Suprapubic skin (tissue), 4 donors: ENCODE results near the gene SASH1. TPM values are rescaled to one million over a fixed set of nuclear protein-coding genes. Genes with fewer than 3 reads are reported as not detected.
A peak's percentile ranks its signal among the peaks of the same experiment; 100 is the strongest.

Source experiments
- DNase-seq, 2 donors: peaks; one replicate each; pipeline ENCODE4 v3.0.0-alpha.2; 2019; ENCODE audit warnings: low spot score in 2 of 2
- H3K27ac ChIP-seq: fragments of 200-600 bp; sonication (generic); one replicate; pipeline ENCODE4 v1.5.1; 2019
- H3K27me3 ChIP-seq: fragments of 200-600 bp; sonication (generic); one replicate; pipeline ENCODE4 v1.5.1; 2019
- H3K36me3 ChIP-seq: fragments of 200-600 bp; sonication (generic); one replicate; pipeline ENCODE4 v1.5.1; 2019
- H3K4me1 ChIP-seq: fragments of 200-600 bp; sonication (generic); one replicate; pipeline ENCODE4 v1.5.1; 2019
- H3K4me3 ChIP-seq: fragments of 200-600 bp; sonication (generic); one replicate; pipeline ENCODE4 v1.5.1; 2019; ENCODE audit warnings: mild to moderate bottlenecking
- H3K9me3 ChIP-seq: fragments of 200-600 bp; sonication (generic); one replicate; pipeline ENCODE4 v1.5.1; 2019
- CTCF ChIP-seq, 2 donors: fragments of 200-600 bp in 1 of 2; fragments of 450-650 bp in 1 of 2; sonication (generic) in 1 of 2; IDR thresholded peaks; one replicate each; pipeline ENCODE4 v1.5.1; 2016 to 2019; ENCODE audit warnings: antibody characterized with exemption in 2 of 2, mild to moderate bottlenecking in 1 of 2, moderate library complexity in 1 of 2
- EP300 ChIP-seq: sonication (generic); formaldehyde crosslinking; IDR thresholded peaks from one replicate; pipeline ENCODE4 v1.6.1; 2017; ENCODE audit warnings: antibody characterized with exemption
- POLR2A ChIP-seq, 2 donors: fragments of 450-650 bp; IDR thresholded peaks; one replicate each; pipeline ENCODE4 v1.6.1; 2017; ENCODE audit warnings: antibody characterized with exemption in 2 of 2, mild to moderate bottlenecking in 2 of 2, moderate library complexity in 2 of 2
- POLR2AphosphoS5 ChIP-seq, 3 donors: sonication (generic); formaldehyde crosslinking; IDR thresholded peaks; one replicate each; pipeline ENCODE4 v1.6.1; 2017; ENCODE audit warnings: antibody characterized with exemption in 3 of 3
- WGBS: methylation state at CpG from one replicate; pipeline ENCODE4 v1.1.5; 2018; 5-methylcytosine and 5-hydroxymethylcytosine counted together
- total RNA-seq, 4 donors: library from RNA; depleted of rRNA; stranded (reverse); fragments of >200 nt; gene quantifications; one replicate each; pipeline ENCODE4 v1.1.0, GENCODE V29; 2016

The SASH1 gene
- total RNA-seq, 4 donors from 2014 or later: 59.1 to 139 (median 77.1) TPM

GRCh38 chr6:148596891-148597455, 254.3 kb downstream of the SASH1 start:
- Histone ChIP-seq H3K36me3 (no peaks in the 10 kb centered on the region), H3K27ac (no peak overlapping the region), H3K4me1 (peaks cover 6% of the 10 kb centered on the region), H3K4me3 (no peak overlapping the region), H3K27me3 (no peaks in the 10 kb centered on the region), H3K9me3 (no peaks in the 10 kb centered on the region)
- TF ChIP-seq EP300: no peak
- TF ChIP-seq CTCF (IDR thresholded peaks at IDR 0.05): no peak
- TF ChIP-seq POLR2A (IDR thresholded peaks at IDR 0.05): no peak
- TF ChIP-seq POLR2AphosphoS5 (IDR thresholded peaks at IDR 0.05): no peak
- 85% methylated on average over 3 of the region's 3 CpGs for WGBS
- DNase-seq: no peak

- WGBS: 44% methylated on average over 3 of the region's 3 CpGs
- TF ChIP-seq POLR2A (IDR thresholded peaks at IDR 0.05) (no peak), POLR2AphosphoS5 (IDR thresholded peaks at IDR 0.05) (no peak)
- DNase-seq: no peak
- H3K27ac ChIP-seq: peak overlapping the region; percentile 27
- no peaks in the 10 kb centered on the region for H3K36me3 ChIP-seq
- no peaks in the 10 kb centered on the region for H3K27me3 ChIP-seq
- peaks cover 2% of the 10 kb centered on the region for H3K4me1 ChIP-seq
- peaks cover 1% of the 10 kb centered on the region for H3K9me3 ChIP-seq
- H3K4me3 ChIP-seq: no peak overlapping the region
Observed at GRCh38 chr6:148598724-148599123, 256.1 kb downstream of the SASH1 start.

GRCh38 chr6:148599967-148600426, 257.4 kb downstream of the SASH1 start:
- Histone ChIP-seq H3K36me3 (no peaks in the 10 kb centered on the region), H3K4me3 (no peak overlapping the region), H3K9me3 (peaks cover 3% of the 10 kb centered on the region), H3K27me3 (no peaks in the 10 kb centered on the region), H3K27ac (no peak overlapping the region), H3K4me1 (no peaks in the 10 kb centered on the region)
- no peak for DNase-seq
- 78% methylated on average over 7 of the region's 7 CpGs for WGBS
- TF ChIP-seq CTCF (IDR thresholded peaks at IDR 0.05) (no peak), POLR2AphosphoS5 (IDR thresholded peaks at IDR 0.05) (no peak), EP300 (no peak), POLR2A (IDR thresholded peaks at IDR 0.05) (no peak)
